HG03280 (cell line): ENCODE measurements around the gene LRPAP1.
"Not testable (repeated sequence)": the region's sequence is repeated elsewhere in the genome, so short reads cannot be mapped to it uniquely, and the experiment has no call there.

ENCODE experiments used
- ATAC-seq: cut with Tn5 transposase; IDR thresholded peaks from one replicate; pipeline ENCODE4 v1.9.1; 2021; ENCODE audit warnings: mild to moderate bottlenecking, moderate library complexity; ENCODE audit not compliant: unreplicated experiment

Gene LRPAP1

GRCh38 chr4:3520276-3520675 lies 11.9 kb downstream of the LRPAP1 start:
- no peak for ATAC-seq

GRCh38 chr4:3519468-3520264 lies 12.6 kb downstream of the LRPAP1 start:
- ATAC-seq = no peak

- no peak for ATAC-seq
Measured at GRCh38 chr4:3518941-3519340, 13.3 kb downstream of the LRPAP1 start.

GRCh38 chr4:3518511-3518880 lies 13.7 kb downstream of the LRPAP1 start:
- no peak for ATAC-seq

- ATAC-seq = no peak
Measured at GRCh38 chr4:3517731-3518510, 14.3 kb downstream of the LRPAP1 start.

GRCh38 chr4:3516836-3517730 lies 15.1 kb downstream of the LRPAP1 start:
- ATAC-seq = no peak

- no peak for ATAC-seq
Measured at GRCh38 chr4:3516061-3516835, 16.0 kb downstream of the LRPAP1 start.

- no peak for ATAC-seq
Measured at GRCh38 chr4:3515646-3516045, 16.6 kb downstream of the LRPAP1 start.

- no peak for ATAC-seq
Measured at GRCh38 chr4:3514806-3515501, 17.3 kb downstream of the LRPAP1 start.

- ATAC-seq = no peak
Measured at GRCh38 chr4:3514221-3514780, 17.9 kb downstream of the LRPAP1 start.

GRCh38 chr4:3513807-3514206 lies 18.4 kb downstream of the LRPAP1 start:
- ATAC-seq = no peak

GRCh38 chr4:3512719-3513118 lies 19.5 kb downstream of the LRPAP1 start:
- ATAC-seq = no peak

GRCh38 chr4:3512279-3512678 lies 19.9 kb downstream of the LRPAP1 start:
- no peak for ATAC-seq

GRCh38 chr4:3511601-3512000 lies 20.6 kb downstream of the LRPAP1 start:
- ATAC-seq = not testable (repeated sequence)

- ATAC-seq = no peak
Measured at GRCh38 chr4:3511187-3511586, 21.0 kb downstream of the LRPAP1 start.

- ATAC-seq = no peak
Measured at GRCh38 chr4:3510481-3510880, 21.7 kb downstream of the LRPAP1 start.

- ATAC-seq = no peak
Measured at GRCh38 chr4:3508542-3508941, 23.7 kb downstream of the LRPAP1 start.

GRCh38 chr4:3505231-3505630 lies 27.0 kb downstream of the LRPAP1 start:
- no peak for ATAC-seq
